Effector CD4-positive, alpha-beta T cell (primary cell): ENCODE results near the gene CLNS1A.
"Not testable (repeated sequence)": the region's sequence is repeated elsewhere in the genome, so short reads cannot be mapped to it uniquely, and the experiment has no call there.

Source experiments
- DNase-seq: peaks from one replicate; pipeline ENCODE4 v3.0.0-alpha.2; 2020
- total RNA-seq: gene quantifications from one replicate; lab custom pipeline; 2026; lab: John Stamatoyannopoulos, UW

CLNS1A gene, protein sequence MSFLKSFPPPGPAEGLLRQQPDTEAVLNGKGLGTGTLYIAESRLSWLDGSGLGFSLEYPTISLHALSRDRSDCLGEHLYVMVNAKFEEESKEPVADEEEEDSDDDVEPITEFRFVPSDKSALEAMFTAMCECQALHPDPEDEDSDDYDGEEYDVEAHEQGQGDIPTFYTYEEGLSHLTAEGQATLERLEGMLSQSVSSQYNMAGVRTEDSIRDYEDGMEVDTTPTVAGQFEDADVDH
- 60.8 reads per million, percentile 72 among the genes with 10 or more reads in this experiment for total RNA-seq

DNA sequence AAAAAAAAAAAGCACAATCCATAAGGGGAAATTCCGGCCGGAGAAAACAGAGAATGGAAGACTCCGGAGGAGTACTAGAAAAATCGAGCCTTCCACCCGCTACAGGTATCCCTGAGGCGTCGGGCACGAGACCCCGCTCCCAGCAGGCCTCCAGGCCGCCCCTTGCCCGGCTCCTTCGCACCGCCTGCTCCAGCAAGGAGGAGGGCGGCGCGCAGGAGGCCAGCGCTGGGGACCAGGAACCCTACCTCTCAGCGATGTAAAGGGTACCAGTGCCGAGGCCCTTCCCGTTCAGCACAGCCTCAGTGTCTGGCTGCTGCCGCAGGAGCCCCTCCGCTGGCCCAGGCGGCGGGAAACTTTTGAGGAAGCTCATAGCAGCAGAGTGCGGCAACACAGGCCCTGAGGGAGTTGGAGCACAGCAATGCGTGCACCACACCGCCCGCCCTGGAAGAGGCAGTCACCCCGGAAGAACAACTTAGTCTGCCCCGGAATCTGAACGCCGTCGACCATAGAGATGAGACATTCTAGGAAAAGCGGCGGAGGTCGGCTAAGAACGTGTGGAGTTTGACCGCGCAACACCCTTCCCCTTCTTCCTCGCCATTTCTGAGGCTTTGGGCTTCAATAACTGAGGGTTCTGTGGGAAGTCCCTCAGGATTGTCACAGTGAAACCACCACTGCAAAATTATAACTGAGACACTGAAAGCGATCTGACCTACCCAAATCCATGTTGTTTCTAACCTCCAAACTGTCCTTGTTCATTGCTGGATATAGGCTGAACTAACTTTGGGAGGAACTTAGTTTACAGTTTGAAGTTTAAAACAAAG, at the start of gene CLNS1A:
TSS of gene CLNS1A (minus strand) at position 450 of the 821 bp plus-strand sequence. CDS start at position 370, 80 bp downstream.
- peak; percentile 68 for DNase-seq

DNA sequence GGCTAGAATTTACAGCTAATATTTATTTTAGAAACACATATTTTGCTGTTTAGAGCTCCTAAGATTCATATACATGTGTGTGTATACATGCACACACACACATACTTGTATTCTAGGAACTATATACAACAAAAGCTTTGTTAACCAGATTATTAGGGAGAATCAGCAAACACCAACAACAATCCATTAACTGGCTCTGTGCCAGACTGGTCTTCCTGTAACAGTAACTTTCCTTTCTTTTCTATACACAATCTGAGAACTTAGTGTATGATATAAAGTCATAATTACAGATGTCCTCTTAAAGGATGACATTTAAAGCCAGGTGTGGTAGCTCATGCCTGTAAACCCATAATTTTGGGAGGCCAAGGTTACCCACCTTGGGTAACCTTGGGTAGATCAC, 49.5 kb upstream of the CLNS1A start:
- no peak for DNase-seq

DNA sequence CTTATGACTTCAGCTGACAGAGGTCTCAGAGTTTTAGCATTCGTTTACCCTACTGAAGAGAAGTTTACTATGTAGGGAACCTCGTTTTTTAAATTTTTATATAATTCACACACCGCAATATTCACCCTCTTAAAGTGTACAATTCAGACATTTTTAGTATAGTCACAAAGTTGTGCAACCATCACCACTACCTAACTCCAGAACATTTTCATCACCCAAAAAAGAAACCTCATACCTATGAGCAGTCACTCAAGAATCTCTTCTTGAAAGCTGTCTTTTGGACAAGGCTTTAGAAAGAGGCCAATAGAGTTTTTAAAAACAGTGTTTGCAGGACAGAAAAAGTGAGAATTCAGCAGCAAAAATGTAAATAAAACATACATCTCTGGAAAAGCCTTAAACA, 39.5 kb upstream of the CLNS1A start:
- no peak for DNase-seq

DNA sequence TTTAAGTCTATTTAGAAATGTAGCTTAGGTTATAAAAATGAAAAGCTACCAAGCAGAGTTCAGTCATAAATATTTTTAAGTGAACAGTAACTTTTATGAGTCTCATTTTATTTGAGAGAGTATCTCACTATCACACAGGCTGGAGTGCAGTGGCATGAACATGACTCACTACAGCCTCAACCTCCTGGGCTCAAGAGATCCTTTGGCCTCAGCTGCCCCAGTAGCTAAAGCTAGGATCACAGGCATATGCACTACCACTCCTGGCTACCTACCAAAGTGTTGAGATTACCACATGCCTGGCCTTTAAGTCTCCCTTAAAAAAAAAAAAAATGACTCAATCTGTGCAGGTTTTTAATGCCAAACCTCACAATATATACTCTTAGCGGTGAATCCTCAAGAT, 34.7 kb upstream of the CLNS1A start:
- DNase-seq = no peak

DNA sequence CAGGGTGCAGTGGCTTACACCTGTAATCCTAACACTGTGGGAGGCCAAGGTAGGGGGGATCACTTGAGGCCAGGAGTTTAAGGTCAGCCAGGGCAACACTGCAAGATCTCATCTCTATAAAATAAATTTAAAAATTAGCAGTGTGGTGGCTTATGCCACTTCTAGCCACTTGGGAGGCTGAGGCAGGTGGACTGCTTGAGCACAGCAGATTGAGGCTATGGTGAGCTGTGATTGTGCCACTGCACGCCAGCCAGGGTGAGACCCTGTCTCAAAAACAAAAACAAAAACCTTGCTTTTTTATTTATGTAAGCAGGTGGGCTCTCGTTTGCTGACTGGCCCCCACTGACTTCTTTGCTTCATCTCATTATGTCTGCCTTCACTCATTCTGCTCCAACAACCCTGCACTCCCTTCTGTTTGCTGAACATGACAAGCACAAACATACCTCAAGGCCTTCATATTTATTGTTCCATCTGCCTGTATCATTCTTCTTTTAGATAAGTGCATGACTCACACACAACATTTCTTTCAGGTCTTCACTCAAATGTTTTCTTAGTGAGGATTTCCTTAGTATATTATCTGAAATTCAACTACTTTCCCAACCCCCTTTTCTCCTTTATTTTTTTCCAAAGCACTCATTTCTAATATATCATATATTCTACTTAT, 32.4 kb upstream of the CLNS1A start:
- no peak for DNase-seq

DNA sequence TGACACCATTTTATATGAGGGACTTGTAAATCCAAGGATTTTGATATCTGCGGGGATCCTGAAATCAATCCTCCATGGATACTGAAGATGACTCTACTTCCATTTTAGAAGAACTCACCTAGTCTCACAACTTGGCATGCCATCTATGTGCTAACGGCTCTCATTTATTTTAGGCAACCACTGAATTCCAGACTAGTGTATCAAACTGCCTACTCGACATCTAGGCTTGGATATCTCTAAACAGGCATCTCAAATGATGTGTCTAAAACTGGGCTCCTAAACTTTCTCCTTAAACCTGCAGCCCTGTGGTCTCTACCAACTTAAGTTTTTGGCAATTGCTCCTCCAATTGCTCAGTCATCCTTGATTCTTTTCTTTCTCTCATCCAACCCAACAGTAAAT, 31.2 kb upstream of the CLNS1A start:
- DNase-seq = no peak

DNA sequence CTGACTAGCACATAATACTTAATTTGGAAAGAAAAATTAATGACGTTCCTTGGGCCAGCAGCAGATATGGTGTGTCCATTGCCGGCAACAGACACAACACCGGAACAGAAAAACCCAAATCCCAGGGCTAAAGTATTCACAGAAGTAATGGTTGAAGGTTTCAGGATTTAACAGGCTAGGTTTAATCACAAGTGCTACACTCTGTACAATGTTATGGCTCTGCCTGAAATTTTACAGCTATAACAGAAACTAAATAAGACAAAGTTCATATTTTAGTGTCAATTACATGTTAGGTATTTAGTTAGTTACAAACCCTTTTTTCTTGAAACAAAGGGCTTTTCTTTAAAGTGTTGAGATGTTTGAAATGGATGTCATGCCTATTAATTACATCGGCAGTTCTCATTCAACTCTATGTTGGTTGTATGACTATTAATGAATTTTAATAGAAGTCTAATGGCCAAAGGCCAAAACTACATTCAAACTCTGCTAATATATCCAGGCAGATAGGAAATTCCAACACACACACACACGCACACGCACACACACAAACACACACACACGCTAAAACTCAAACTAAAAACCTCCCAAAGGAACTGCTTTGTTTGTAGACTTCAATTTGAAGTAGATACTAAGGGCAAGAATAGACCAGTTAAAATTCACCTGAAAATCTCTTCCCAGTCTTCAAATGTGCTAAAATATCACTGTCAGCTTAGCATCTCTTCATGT, 27.8 kb upstream of the CLNS1A start:
- no peak for DNase-seq

DNA sequence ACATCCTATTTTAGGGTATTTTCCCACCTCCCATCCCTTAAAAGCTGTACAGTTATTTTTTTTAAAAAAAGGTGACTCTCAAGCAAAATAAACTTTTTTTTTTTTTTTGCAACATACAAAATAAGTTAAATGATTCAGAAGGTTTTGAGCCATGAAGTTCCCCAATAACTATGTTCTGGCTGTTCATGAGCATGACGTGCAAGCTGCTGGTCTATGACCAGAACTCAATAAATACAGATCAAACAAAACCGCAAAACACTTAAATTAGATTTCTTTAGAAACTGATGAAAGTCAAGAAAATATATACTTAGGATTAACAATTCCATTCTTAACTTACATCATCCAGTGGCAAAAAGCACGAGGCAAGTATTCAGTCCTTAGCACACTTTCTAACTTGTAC, 24.1 kb upstream of the CLNS1A start:
- no peak for DNase-seq

DNA sequence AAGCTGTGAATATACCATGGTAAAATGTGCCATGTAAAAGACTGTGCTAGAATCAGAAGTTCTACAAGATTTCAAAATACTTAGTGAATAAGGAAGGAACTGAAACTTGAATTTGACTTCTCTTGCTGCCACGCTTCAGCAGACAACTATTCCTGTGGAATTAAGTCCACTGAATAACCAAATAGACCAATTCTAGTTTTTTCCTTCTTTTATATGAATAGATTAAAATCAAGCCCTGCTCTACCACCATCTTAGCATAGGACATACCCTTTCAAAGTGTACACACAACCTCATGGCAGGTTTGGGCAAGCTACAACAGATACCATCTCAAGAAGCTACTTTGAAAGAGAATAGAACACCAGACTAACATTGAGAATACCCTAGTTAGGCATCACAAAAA, 23.4 kb upstream of the CLNS1A start:
- DNase-seq = no peak

DNA sequence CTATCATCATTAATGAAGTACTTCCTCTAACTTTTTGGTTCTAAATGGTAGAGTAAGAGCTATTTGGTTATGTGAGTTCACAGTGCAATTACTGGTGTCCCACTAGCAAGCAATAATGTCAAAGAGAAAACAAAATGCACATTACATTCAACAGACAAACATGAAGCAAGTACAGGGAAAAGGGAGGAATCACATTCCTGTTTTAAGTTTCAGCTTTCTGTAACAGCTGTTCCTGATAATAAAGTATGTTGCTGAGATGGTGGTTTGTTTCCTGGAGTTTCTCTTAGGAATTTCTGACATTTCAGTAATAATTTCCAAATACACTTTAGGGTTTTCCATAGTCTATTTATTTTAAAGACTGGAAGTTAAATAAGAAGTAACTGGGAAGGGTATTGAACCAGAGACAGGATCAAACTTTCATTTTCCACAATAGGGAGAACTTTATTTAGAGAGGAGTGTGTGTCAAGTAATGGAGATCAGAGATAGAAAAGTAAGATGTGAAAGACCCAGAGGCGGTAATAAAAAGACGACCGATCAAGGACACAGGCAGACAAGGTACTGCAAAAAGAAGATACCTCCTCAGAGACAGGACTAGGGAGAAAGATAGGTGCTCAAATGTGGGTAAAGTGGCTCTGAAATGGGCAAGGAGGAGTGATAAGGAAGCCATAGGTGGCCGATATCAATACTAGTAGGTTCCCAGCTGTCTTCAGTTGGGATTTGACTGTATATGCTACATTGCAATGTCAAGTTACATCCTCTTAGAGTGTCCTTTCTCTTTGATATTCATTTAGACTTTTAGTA, 20.8 kb upstream of the CLNS1A start:
- no peak for DNase-seq

DNA sequence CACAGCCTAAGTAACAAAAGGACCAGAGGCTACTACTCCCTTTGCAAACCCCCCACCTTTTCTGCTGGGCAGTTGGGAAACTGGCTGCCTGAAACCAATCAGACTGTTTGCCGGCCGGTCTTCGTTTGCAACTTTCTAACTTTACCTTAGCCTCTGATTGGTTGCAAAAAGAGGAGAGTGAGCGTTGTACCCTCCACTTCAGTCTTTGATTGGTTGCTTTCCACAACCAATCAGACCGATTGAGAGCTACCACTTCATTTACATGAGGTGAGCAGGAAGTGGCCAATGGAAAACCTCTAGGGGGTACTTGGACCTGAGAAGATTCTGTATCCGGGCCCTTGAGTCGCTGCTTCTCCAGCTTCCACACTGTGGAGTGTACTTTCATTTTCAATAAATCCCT, 18.8 kb upstream of the CLNS1A start:
- no peak for DNase-seq

DNA sequence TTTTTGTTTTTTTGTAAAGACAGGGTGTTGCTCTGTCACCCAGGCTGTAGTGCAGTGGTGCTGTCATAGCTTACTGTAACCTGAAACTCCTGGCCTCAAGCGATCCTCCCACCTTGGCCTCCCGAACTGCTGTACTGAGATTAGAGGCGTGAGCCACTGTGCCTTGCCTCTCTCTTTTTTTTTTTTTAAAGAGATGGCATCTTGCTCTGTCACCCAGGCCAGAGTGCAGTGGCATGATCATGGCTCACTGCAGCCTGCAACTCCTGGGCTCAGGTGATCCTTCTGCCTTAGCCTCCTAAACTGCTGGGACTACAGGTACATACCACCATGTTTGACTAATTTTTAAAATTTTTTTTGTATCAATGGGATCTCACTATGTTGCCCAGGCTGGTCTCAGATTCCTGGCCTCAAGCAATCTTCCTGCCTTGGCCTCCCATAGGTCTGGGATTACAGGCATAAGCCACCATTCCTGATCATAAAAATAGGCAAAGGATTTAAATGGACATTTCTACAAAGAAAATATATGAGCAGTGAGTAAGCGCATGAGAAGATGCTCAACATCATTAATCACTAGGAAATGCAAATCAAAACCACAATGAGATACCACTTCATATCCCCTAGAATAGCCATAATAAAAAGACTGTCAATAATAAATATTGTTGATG, 17.3 kb upstream of the CLNS1A start:
- DNase-seq = no peak

DNA sequence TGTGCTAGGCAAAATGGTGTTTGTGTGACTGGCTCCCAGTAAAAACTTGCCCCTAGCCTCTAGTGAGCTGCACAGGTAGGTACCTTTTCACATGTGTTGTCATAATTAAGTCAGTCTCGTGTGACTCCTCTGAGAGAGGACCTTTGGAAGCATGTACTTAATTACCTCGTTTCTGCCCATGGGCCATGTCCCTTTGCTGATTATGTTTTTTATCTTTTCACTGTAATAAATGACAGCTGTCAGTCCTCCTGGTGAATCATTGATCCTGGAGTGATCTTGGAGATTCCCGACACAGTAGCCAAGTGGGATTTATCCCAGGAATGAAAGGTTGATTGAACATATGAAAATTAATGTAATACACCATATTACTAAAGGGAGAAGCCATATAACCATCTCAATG, 12.5 kb upstream of the CLNS1A start:
- DNase-seq = no peak

DNA sequence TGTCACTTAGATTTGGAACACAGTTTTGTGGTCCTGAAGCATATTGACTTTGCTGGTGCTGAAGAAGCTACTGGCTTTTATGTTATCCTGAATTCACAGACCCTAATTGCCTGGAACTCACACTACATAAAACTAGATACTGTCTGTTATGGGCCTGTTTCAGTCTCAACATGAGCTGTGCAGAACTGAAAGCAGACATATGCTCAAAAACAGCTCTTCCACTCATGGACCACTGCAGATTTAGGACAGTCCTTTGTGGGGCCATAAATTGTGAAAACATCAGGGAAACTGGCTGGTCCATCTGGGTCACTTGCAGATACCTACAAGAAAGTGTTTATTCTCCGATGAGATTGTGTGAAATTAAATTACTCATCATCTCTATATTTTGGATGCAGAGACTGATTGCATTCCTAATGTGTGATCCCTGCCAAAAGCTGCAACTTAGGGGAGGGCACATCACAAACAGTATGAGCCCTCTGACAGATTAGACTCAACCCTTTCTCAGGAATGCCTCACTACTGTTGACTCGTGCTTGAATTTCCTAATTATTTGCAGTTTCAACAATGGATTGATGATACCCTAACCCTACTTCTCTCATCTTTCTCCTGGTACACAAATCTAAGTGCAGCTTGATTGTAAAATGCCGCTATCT, 10.2 kb upstream of the CLNS1A start:
- DNase-seq = no peak

DNA sequence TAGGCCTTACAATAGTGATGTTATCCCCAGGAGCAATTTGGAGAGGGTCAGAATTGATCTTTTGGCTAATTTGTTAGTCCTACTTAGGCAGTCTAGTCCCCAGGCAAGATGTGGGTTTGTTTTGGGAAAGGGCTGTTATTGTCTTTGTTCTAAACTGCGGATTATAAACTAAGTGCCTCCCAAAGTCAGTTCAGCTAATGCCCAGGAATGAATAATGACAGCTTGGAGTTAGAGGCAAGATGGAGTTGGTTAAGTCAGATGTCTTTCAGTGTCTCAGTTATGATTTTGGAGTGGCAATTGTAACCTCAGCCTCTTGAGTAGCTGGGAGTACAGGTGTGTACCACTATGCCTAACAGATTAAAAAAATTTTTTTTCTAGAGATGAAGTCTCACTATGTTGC, 7.3 kb upstream of the CLNS1A start:
- no peak for DNase-seq

DNA sequence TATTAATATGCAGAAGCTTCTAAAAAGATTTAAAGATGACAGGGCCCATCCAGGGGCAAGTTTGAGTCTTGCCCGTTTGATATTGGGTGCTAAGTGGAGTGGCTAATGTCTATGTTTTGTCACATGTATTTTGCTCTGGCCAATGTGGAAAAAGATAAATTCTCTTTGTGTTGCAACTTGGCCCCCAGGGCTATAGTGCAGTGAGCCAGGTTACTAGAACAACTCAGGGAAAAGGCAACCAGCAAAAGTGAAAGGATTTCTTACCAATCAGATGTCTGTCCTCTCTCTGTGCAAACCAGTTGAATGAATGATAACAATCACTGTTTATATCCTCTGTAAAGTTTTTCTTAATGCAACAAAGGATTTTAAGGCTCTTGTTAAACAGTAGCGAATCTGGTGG, 4.6 kb upstream of the CLNS1A start:
- no peak for DNase-seq

DNA sequence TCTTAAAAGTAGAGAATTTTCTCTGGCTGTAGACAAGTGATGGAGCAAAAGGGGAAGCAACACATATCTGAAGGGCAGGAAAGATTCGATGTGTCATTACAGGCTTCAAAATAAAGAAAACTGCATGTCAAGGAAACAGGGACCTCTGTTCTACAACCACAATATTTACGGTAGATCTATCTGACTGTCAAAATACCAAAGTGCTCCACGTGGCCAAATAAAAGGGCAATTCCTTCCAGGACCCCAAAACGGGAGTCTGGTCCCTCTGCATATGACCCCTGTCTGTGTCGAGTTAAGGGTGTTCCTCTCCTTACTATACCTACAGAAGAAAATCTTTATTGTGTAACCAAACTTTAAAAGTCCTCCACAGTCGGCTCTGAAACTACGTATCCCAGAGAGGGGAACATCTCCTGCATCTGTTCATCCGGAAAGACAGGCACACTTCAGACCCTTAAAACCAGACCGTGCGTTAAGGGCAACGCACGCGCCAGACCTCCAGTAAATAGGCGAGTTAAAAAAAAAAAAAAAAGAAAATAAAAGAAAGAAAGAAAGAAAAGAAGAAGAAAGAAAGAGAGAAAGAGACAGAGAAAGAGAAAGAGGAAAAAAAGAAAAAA, 756 bp downstream of the CLNS1A start:
- DNase-seq = no peak

DNA sequence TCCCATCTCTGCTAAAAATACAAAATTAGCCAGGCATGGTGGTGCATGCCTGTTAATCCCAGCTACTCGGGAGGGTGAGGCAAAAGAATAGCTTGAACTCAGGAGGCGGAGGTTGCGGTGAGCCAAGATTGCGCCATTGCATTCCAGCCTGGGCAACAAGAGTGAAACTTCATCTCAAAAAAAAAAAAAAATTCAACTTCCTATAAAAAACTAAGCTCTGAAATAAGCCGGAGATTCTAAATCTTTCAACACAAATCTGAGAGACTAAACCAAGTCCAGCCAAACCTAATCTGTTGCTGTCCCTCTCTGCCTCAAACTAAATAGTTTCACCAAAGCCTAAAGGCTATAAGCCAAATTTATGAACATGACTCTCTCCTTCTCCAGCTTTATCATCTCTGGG, 3.7 kb downstream of the CLNS1A start:
- not testable (repeated sequence) for DNase-seq

DNA sequence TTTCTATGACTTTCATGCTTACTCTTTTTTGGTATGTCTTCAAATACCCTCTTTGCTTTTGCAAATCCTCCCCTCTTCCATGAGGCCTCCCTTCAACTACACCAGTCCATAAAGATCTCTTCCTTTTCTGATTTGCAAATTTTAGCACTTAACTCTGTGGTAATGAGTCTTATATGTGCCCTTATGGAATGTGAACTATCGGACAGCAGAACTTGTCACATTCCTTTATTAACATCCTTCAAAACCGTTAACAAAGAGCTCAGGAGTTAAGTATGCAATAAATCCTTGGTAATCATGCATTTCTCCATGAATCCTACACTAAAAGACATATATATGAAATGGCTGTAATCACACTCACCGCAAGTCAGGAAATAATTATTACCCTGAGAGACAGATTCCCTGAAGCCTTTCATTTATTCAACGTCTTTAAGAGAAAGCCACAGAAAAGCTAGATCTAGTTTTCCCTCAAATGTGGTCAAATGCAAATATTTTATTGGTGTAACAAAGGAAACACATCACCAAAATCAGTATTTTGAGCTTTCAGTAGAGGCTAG, 7.4 kb downstream of the CLNS1A start:
- DNase-seq = no peak

DNA sequence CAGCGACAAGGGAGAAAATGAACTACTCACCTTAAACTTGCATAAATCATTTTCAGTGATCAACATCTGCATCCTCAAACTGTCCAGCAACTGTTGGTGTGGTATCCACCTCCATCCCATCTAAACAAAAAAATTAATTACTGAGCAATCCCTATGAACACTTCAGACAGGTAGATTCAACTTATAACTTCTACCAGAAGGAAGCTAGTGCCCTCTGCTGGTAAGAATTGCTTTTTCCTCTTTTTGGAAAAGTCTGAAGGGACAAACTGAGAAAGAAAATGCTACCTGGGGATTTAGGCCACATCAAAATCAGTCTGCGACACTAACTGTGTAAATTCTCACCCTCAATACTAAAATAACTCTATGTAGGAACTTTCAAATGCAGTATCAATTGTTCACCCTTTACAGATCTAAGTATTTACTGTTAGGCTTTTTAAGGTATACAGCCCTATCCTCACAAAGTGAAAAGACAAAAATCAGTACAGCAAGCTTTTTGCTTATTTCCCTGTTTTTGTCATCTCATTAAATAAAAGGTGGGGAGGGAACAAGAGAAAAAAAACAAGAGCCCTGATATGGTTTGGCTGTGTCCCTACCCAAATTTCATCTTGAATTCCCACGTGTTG, 17.9 kb downstream of the CLNS1A start:
- DNase-seq = peak; percentile 35
